HG03039 (cell line): ENCODE data around the gene DIS3L2.
A peak's percentile ranks its signal among the peaks of the same experiment; 100 is the strongest.

Experiments used
- ATAC-seq: cut with Tn5 transposase; IDR thresholded peaks from one replicate; pipeline ENCODE4 v1.9.1; 2021; ENCODE audit warnings: mild to moderate bottlenecking, moderate library complexity; ENCODE audit not compliant: unreplicated experiment

Gene DIS3L2, protein sequence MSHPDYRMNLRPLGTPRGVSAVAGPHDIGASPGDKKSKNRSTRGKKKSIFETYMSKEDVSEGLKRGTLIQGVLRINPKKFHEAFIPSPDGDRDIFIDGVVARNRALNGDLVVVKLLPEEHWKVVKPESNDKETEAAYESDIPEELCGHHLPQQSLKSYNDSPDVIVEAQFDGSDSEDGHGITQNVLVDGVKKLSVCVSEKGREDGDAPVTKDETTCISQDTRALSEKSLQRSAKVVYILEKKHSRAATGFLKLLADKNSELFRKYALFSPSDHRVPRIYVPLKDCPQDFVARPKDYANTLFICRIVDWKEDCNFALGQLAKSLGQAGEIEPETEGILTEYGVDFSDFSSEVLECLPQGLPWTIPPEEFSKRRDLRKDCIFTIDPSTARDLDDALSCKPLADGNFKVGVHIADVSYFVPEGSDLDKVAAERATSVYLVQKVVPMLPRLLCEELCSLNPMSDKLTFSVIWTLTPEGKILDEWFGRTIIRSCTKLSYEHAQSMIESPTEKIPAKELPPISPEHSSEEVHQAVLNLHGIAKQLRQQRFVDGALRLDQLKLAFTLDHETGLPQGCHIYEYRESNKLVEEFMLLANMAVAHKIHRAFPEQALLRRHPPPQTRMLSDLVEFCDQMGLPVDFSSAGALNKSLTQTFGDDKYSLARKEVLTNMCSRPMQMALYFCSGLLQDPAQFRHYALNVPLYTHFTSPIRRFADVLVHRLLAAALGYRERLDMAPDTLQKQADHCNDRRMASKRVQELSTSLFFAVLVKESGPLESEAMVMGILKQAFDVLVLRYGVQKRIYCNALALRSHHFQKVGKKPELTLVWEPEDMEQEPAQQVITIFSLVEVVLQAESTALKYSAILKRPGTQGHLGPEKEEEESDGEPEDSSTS

DNA sequence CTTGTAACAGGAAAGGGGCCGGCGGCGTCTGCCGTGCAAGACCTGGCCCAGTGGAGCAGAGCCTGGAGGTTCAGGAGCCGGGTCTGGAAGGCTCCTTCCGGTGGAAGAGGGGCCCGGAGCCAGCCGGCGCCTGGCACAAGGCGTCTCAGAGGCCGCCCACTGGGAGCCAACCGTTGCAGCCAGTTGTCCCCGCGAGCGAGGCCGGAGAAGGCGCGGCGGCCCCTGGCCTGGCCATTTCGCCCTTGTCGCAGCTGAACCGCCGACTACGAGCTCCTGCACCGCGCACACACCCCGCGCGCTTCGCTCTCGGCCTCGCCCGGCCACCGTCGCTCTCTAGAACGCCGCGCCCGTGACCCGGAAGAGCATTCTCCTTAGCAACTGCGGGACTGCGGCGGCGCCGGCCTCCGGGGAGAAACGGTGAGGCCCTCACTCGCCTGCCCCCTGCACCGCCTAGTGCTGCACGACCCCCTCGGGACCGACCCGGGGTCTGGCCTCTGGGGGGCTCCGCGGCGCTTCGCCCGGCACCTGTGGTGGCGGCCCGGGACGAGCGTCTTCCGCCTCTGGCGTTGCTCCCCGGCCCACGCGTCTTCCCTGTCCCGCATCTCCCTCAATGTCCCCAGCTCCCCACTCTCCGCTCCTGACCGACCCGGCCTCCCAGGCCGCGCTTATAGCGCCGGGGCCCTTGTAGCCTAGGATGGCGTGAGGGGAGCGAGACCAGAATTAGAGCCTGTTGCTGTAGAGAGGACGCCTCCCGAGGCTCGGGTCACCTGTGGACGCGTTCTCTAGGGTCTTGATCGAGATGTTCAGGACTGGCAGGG is at the start of gene DIS3L2:
TSS of gene DIS3L2 (plus strand) at position 365 of the 818 bp plus-strand sequence. CDS start 53,215 bp downstream, outside the sequence.
- peak; percentile 85 for ATAC-seq

DNA sequence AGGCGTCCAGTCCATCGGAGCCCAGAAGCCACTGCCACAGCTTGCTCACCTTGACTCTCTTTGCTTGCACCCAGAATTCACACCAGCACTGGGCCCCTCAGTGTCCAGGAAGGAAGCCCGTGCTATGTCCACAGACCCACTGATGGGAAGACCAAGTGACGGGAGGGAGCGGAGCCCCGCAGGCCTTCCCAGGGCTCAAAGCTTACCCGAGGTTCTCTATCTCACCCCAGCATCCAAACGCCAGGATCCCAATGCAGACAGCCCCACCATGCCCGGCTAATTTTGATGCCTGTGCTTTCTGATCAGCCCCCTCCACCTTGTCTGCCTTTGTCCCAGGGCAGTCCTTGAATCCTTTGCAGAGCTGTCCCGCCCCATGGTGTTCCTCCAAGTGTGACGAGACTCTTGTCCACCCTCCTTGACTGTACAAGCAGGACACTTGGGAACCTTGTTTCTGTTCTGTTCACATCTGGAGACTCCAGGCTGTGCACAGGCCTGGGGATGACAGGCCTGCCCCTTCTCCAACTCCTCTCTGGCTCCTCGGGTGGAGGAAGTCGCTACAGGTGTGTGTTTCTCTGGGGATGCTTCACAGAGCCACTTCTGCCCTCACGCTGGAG is 47.3 kb upstream of the DIS3L2 start:
- no peak for ATAC-seq

DNA sequence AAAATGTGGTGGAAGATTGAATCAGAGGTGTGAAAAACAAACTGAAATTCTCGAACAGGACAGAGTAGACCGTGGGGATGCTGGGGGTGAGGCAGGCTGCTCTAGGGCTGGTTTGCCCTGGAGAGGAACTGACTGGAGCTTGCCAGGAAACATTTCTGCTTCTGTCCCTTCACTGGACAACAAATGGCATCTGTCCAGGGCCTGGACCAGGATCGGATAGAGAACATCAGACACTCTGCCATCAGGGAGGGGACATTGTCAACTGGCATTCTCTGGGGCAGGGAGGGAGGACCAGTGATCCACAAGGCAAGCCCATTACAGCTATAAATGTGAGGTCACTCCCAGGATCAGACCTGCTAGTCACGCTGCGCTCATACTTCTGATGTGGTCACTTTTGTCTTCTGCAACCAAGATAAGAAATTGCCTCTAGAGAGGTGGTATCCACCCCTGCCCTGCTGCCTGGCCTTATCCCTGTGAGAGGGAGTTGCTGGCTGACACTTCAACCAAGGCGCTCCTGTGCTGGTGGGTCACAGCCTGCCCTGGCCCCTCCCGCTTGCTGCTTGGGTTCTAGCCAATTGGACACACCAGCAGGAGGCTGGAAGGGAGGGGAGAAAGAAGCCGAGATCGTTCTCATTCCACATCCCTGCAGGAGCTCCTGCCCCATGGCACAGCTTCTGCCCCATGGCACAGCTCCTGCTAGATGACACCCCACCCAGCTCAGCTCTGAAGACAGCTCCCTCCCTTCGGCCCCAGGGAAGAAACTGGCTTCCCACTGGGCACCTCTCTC is 44.0 kb upstream of the DIS3L2 start:
- no peak for ATAC-seq

DNA sequence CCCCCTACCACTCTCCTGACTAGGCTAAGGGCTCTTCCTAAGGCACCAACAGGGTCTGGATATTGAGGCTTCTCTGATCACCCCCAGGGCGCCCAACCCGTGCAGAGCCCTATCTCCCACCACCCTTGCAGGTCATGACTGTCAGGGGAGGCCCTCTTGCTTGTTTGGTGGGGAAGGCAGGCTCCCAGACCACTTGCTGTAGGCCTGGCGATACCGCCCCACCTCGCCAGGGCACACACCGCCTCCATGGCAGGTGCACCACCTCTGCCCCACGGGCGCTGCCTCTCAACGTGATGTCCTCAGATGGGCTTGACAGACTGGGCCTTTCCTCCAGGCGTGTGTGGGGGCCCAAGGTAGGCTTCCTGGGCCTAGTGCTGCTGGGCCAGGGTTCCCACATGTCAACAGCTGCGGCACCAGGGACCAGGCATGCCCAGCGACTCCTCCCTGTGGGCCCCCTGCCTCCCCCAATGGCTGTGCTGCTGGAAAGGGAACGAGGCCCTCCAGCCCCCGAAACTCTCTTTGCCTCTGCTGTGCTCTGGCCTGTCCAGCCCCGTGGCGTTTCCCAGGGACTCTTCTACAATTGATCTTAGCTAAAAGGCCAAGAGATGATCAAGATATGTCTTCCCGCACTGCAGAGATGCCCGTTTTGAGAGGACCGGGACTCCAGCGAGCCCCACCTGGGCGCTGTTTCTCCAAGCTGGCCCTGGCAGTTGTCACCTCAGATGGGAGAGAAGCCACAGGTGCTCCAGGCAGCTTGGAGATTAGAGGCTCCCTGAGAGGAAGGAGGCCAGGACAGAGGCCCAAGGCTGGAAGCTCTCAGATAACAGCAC is 42.8 kb upstream of the DIS3L2 start:
- no peak for ATAC-seq

DNA sequence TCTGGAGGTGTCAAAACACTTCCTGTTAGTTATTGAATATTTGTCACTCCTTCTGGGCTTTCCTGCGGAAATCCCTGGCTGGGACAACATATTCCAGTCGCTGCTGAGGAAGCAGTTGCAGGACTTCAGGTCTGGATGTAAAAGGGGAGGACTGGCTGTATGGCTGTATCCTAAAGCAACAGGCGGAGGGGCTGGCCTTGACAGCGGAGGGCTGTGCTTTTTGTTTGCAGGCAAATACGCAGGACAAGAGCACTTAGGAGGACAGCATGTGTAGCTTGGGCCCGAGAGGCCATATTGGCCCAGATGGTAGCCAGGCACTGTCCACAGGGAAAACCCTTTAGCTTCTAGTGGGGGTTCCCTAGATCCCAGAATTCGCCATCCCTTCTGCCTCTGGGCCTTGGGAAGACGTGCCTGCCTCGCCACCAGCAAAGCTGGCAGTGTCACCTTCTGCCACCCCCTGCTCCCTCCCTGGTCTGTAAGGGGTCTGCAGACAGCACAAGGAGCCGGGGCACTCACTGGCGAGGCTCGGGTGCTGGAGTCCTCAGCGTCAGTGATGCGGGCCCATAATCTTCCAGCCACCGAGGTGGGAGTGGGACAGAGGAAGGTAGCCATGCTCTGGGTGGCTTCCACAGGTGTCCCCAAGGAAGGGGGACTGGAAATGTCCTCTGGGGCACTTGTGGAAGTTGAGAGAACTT is 42.0 kb upstream of the DIS3L2 start:
- ATAC-seq, result no peak

DNA sequence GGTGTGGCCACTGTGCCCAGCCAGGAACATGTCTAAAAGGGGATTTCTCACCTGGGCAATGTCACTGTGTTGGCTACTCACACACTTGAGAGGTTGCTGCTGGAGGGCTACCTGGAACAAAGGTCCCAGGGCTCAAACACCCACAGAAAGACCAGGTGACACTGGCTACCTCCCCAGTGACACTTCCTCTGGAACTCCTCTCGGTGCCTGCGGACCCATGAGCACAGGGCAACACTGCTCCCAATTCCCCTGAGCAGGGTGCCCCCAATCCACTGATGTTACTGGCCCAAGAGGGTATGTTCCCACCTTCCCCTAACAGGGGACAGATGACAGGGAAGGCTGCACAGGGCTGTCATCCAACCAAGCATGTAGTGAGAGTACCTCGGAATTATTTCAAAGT is 41.1 kb upstream of the DIS3L2 start:
- ATAC-seq, result no peak

DNA sequence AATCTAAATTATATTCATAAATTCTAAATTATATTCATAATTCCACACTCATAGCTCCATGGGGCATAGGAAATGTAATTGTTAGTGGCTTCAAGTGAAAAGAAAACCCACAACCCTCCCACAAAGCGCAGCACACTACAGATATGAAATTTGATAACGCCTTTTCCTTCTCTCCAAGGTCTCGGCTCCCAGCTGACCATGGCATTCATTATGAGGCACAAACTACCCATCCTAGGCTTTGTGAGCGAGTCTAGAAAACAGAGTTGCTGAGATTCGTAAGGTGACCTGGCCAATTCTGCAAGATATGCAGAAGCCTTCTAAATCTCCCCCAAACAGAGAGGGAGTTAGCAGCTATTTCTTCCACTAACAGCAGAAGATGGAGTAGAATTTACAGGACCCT is 40.7 kb upstream of the DIS3L2 start:
- no peak for ATAC-seq

DNA sequence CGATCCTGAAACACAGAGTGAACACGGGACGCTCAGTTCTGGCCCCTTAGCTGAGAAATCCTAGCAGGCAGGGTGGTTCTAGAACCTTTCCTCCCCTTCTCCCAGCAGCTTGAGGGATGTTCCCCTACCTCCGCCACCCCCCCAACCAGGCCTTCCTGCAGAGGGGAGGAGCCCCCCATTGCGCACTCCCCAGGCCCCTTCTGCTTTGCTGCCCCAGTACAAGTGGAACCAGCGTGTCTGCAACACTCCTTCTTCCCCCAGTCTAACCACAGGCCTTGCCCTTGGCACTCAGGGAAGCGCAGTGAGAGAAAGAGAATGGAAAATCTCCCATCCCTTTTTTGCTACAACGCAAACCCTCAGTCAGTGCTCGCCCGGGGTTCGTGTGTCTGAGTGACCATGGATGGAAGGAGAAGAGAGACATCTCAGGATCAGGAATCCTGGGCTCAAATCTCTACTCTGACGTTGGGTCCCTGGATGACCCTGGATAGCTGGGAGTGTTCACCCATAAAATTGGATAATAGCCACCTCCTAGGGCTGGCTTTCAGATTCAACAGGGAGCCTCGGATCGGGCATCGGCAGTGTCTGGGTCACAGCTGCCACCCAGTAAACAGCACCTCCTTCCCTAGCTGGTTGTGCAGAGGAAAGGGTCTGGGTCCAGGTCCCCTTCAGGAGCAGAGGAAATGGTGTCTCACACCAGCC is 39.1 kb upstream of the DIS3L2 start:
- no peak for ATAC-seq

DNA sequence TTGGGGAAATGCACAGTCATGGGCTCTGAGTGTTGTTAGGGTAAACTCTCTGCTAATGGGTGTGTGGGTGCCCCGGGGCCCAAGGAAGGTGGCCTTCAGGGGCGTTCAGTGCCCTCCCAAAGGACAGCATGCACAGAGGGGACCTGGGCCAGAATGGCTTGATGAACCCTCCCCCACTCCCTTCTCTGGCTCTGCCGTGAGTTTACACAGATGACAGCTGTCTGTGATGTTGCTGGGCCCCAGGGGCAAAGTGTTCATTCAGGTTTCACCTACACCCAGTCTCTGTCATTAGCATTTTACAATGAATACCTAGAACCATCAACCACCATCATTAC is 38.5 kb upstream of the DIS3L2 start:
- ATAC-seq, result no peak

DNA sequence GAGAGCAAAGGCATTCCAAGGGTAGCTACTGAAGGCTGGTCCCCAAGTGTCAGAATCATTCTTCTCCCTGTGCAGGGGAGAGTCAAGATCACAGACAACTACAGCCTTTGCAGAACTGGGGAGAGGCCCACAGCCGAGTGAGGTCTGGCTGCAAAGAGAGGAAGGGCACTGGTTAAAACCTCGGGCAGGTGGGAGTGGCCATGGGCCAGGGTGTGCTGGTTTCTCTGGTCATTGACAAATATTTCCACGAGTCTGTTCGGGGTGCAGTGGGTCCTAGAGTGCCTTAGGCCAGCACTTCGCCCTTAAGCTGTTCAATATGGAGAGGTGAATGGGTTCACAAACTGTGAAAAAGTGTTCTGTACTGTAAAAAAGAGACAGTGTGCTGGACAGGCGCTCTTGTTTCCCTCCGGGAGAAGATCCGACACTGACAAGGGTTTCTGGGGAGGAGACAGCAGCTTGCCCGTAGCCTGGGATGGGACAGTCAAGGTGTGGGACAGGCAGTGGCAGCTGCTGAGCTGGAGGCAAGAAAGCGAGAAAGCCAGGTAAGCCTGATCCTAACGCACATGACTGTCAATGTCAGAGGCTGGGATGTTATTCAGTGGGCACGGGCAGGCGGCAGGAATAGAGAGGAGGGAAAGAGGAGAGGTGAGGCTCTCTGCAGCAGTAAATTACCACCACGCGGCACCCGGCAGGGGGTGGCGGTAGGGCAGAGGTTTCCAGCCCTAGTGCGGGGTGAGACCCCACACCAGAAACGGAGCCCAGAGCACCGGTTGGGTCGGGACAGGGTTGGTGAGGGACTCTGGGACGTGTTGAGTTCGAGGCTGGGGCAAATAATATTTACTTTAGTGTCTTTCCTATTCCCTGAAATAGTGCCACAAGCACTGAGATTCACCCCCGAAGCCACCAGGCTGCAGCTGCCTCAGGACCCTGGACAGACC is 37.3 kb upstream of the DIS3L2 start:
- ATAC-seq, result no peak

DNA sequence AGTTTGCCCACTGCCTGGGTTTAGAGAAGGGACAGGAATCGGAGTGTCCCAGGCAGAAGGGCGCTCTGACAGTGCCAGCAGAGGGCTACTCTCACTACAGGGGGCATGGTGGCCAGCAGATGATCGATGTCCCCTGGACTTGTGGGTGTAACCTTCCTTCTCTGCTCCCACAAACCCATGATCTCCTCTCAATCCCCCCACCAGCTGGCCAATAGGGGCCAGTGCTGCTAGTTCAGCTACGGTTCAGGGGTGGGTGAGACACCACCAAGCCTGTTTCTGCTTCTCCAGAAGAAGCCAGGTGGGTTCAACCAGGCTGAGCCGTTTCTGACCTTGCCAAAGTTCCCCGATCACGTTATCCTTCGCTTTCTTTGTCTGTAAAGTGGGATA is 36.6 kb upstream of the DIS3L2 start:
- ATAC-seq, result no peak

DNA sequence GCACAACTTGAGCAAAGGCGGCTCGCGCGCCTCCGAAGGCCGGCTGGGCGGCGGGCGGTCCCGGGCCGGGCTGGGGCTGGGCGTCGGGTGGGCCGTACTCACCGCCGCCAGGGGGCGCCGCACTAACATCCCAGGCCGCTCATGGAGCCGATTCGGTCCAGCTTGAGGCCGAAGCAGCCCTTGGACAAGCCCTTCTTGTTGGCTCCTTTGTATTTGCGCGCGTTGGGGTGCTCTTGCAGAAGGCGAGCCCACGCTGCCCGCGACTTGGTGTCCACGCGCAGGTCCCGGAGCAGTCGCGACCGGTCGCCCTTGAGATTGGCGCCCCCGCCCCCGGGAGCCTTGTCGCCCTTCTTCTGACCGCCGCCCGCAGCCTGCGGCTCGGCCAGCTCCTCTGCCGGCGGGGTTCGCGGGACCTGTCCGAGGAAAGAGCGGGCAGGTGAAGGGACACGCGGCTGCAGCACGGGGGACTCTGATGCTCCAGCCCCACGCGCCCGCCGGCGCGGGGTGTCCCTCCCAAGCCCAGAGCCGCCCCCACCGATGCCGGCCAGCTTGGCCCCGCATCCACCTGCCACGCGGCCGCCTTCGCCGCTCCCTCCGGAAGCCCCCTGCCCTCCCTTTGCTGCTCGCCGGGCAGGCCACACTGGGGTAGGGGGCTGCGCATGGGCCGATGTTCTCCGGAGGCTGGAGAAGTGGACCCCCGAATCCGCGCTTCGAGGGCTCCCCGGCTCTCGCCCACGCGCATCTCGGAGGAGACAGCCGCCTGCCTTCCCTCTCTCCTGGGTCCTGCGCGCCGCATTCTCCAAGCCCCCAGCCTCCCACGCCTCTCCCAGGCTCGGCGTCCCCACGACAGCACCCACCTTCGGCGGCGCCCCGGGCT is 36.0 kb upstream of the DIS3L2 start:
- ATAC-seq, result no peak

DNA sequence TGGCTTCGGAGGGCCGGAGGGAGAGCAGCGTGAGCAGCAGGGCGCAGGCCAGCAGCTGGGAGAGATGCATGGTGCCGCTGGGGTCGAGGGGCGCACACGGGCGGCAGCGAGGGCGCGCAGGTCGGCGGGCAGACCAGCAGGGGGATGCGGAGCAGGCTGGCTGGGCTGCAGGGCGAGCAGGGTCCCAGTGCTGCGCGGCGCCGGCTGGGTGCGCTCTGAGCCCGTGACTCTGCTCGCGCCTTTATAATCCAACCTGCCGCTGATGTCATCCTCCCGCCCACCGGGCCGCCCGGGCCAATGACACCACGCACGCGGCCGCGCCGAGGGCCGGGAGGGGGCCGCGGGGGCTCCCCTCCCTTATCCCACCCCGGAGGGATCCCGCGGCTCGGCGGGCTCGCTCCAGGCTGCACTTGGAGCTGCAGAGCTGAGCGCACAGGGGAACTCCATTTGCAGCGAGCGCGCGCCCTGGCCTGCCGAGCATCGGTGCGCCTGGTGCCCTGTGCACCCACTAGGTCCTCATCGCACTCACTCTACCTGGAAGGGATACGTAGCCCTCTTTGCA is 35.3 kb upstream of the DIS3L2 start, which contains the start of gene NPPC:
TSS of gene NPPC (minus strand) at position 217 of the 562 bp plus-strand sequence. CDS start at position 70, 147 bp downstream.
- no peak for ATAC-seq

DNA sequence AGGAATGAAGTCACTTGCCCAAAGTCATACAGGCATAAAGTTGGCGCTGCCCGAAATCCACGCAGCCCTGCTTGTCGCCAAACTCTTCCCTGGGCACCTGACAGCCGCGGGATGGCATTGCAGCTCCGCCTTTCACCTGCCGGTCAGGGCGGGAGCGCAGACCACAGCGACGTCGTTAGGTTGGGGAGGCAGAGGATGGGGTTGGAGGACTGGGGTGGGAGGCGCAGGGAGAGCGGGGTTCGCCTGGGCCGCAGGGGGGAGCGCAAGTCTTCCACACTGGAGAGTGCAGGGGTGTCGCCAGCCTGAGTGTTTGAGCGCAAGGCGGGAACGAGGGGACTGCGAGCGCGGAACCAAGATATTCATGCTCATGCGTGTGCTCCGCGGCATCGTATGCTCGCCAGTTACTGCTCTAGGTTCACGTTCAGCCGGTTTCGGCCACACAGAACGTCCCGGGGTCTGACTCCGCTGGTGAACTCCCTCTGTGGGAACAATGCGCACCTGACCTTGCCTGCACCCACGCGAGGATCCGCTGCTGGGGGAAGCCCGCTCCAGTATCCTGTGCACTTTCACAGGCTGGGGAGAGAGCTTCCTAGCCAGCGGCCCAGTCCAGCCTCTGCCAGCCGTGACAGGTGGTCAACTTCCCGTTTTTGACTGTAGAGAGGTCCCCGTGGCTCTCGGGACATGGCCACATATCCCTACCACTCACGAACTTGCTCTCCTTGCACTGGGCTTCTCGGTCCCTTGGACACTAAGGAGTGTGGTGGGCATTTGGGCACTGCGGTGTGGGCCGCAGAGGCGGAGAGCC is 34.5 kb upstream of the DIS3L2 start:
- ATAC-seq, result no peak

DNA sequence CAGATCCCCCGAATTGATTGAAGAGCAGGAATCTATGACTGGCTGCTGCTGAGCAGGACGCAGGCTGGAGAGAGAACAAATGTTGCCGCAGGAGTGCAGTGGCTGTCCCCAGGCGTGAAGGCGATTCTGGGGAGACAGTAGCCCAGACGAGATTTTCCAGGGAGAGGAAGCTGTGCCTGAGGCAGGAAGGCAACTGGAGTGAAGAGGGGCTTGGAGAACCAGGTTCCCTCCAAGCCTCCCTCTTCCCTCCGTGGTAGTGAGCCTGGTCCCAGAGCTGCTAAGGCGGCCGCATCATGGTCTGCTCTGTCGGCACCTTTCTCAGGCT is 34.0 kb upstream of the DIS3L2 start:
- no peak for ATAC-seq
